ENCODE data around the gene TTC16.

Gene TTC16

DNA sequence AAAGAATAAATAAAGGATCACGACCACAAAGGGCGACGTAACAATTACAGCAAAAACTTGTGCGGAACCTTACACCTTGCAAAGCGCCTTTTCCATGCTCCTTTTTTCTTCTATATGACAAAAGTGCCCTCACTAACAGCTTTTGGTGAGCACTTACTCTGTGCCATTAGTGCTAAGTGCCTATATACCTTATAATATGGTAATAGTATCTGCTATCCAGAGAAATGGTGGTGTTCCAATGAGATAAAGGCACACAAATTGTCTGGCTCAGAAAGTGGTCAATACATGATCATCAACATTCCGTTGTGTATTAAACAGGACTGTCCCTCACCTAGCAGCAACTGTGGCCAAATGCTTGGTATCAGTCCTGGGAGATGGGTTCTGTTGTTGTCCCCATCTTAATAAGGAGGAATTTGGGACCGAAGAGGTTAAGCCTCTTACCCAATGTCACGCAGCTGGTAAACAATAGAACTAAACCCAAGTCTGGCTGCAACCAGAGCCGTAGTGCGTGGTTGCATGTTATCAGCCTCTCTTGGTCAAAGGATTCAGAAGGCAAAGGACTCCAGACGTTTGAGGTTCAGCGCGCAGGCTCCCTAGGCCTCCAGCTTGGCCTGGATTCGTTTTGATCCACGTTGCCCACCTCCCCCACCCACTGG, 19.8 kb downstream of the TTC16 start:
- in situ Hi-C loops (cut with MboI; ENCODE audit: low sequenced_read_pairs, unreplicated experiment): no loop called here
- TF ChIP-seq, protein P1, sequence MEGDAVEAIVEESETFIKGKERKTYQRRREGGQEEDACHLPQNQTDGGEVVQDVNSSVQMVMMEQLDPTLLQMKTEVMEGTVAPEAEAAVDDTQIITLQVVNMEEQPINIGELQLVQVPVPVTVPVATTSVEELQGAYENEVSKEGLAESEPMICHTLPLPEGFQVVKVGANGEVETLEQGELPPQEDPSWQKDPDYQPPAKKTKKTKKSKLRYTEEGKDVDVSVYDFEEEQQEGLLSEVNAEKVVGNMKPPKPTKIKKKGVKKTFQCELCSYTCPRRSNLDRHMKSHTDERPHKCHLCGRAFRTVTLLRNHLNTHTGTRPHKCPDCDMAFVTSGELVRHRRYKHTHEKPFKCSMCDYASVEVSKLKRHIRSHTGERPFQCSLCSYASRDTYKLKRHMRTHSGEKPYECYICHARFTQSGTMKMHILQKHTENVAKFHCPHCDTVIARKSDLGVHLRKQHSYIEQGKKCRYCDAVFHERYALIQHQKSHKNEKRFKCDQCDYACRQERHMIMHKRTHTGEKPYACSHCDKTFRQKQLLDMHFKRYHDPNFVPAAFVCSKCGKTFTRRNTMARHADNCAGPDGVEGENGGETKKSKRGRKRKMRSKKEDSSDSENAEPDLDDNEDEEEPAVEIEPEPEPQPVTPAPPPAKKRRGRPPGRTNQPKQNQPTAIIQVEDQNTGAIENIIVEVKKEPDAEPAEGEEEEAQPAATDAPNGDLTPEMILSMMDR (IDR thresholded peaks at IDR 0.05; ENCODE audit: borderline replicate concordance, control extremely low read depth, extremely low read depth, insufficient read depth, missing control alignments): no peak
- DNase-seq (ENCODE audit: low spot score): no peak

DNA sequence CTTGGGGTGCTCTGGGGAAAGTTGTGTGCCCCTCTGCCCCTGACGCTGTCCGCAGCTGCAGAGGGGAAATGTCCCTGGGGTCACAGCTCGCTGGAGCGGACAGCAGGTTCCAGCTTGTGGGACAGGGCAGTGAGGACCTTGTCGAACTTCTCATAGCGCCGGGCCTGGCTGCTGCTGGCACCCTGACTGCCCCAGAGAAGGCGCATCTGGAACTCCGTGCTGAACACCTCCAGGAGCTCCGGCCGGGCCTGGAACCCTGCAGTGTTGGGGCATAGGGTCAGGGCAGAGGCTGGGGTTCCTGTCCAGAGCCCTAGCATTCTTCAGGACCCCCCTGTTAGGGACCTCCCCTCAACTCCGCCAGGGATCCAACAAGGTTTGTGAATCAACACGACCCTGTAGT, 22.8 kb downstream of the TTC16 start:
- TF ChIP-seq, protein P1 (IDR thresholded peaks at IDR 0.05; ENCODE audit: borderline replicate concordance, control extremely low read depth, extremely low read depth, insufficient read depth, missing control alignments): no peak
- in situ Hi-C loops (cut with MboI; ENCODE audit: low sequenced_read_pairs, unreplicated experiment): no loop called here
- DNase-seq (ENCODE audit: low spot score): no peak

DNA sequence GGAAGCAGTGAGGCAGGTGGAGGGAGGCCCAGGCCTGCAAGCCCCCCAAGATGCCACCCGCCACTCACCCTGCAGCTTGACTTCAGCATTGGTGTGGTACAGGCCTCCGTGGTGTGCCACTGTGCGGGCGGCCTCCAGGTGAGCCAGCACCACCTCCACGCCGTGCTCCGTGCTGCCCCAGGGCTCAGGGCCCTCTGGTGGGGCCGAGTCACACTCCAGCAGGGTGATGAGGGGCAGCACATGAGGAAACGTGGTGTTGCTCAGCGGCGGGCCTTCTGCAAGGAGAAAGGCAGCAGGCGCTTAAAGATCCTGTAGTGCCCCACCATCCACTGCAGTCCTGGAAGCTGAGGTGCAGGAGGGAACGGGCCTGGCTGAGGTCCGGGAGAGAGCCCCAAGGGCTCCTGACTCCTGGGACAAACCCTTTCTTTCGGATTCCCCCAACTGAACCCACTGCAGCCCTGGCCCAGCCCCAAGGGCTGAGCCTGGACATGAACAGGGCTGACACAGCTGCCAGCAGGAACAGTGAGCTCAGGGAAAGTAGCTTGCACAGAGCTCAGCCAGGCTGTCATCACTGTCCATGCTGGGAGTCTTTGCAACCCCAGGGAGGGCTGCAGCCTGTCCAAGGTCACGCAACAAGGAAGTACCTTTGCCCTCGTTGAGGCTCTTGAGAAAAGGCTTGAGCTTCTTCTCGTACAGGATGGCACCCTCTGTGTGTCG, 23.9 kb downstream of the TTC16 start:
- TF ChIP-seq, protein P1 (IDR thresholded peaks at IDR 0.05; ENCODE audit: borderline replicate concordance, control extremely low read depth, extremely low read depth, insufficient read depth, missing control alignments): no peak
- in situ Hi-C loops (cut with MboI; ENCODE audit: low sequenced_read_pairs, unreplicated experiment): no loop called here
- DNase-seq (ENCODE audit: low spot score): no peak

DNA sequence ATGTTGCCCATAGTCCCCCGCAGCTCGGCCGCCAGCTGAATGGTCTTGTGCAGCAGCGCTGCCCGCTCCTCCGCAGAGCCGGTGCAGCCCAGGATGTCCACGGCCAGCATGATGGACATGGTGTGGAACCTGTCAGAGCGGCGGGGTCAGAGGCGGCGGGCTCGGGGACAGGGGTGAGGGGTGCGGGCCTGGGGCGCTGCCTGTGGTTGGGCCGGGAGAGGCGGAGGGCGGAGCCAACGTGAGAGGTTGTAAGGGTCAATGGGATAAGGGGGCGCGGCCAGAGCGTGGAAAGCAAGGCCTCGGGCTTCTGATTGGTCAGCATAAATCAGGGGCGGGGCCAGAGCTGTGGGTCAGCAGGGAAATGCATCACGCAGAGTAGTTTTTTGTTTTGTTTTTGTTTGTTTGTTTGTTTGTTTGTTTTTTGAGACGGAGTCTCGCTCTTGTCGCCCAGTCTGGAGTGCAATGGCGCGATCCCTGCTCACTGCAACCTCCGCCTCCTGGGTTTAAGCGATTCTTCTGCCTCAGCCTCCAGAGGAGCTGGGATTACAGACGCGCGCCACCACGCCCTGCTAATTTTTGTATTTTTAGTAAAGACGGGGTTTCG, 26.1 kb downstream of the TTC16 start:
- TF ChIP-seq, protein P1 (IDR thresholded peaks at IDR 0.05; ENCODE audit: borderline replicate concordance, control extremely low read depth, extremely low read depth, insufficient read depth, missing control alignments): no peak
- no peak for DNase-seq (ENCODE audit: low spot score)
- in situ Hi-C loops (cut with MboI; ENCODE audit: low sequenced_read_pairs, unreplicated experiment): no loop called here

DNA sequence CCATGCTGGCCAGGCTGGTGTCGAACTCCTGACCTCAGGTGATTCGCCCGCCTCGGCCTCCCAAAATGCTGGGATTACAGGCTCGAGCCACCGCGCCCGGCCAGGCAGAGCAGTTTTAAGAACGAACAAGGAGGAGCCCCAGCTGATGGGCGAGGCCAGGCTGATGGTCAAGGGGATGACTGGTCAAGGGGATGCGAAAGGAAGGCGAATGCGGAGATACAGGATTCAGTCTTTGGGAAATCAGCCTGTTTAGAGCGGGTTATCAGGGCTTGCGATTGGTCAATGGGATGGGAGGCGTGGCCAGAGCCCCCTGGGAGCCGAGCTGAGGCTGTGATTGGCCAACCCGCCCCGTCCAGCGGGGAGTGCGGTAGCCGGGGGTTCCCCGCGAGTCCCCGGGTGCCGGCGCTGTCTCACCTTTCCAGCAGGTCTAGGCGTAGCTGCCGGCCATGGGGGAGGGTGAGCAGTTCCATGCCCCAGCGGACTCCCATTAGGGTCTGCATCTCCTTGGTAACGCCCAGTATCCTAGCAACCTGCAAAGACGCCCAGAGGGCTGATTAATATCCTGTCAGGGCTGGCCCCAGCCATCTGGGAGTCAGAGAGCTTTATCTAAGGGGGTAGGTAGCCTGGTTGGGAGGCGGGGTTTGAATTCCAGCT, 26.7 kb downstream of the TTC16 start:
- in situ Hi-C loops (cut with MboI; ENCODE audit: low sequenced_read_pairs, unreplicated experiment): no loop called here
- TF ChIP-seq, protein P1 (IDR thresholded peaks at IDR 0.05; ENCODE audit: borderline replicate concordance, control extremely low read depth, extremely low read depth, insufficient read depth, missing control alignments): no peak
- no peak for DNase-seq (ENCODE audit: low spot score)

DNA sequence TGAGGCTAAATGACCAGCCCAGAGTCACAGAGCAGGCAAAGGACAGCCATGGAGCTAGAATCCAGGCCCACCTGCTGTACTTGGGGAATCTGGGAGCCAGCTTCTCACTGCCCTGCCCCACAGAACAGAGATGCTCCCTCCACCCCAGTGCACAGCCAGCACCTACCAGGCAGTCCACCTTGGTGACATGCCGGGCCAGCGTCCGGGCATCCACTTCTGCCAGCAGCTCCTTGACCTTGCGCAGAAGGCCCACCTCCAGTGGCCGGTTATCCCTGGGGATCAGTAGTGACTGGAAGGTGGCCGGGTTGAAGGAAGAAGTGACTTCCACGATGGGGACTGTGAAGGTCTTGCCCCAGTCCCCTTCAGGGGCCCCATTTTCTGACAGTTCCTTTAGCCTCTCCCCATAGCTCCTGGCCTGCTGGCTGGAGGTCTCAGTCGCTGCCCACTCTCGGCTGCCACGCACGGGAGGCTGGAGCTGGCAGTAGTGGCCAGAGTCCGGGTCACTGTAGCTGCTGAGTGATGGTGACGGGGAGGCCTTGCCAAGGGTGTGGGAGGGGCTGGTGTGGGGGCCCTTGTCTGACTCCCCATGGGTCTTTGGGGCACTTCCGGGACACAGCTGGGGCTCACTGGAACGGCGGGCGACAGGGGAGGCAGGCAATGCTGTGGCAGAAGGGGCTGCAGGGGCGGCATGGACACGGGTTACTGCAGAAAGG, 28.7 kb downstream of the TTC16 start:
- no peak for DNase-seq (ENCODE audit: low spot score)
- in situ Hi-C loops (cut with MboI; ENCODE audit: low sequenced_read_pairs, unreplicated experiment): no loop called here
- TF ChIP-seq, protein P1 (IDR thresholded peaks at IDR 0.05; ENCODE audit: borderline replicate concordance, control extremely low read depth, extremely low read depth, insufficient read depth, missing control alignments): no peak
